Measurements from ENCODE around the gene INPP1. TPM values are rescaled to one million over a fixed set of nuclear protein-coding genes. Genes with fewer than 3 reads are reported as not detected.

INPP1 gene
- total RNA-seq, 1 experiment from 2014 or later: 4.3 TPM

GRCh38 chr2:190333928-190334327 lies 9.5 kb upstream of the INPP1 start:
- H3K18ac ChIP-seq (ENCODE audit: insufficient read length, low read depth, low read length): no peak overlapping the region
- Mint-ChIP-seq H3K27me3 (ENCODE audit: low read depth) (0 out of 2 replicates have a peak, but pooled peaks cover 2% of the 10 kb centered on the region), H3K4me3 (no peak overlapping the region), H3K27ac (no peak overlapping the region), H3K4me1 (no peaks in the 10 kb centered on the region), H3K9me3 (no peaks in the 10 kb centered on the region), H3K36me3 (ENCODE audit: insufficient read depth in 1 of 3, low read depth in 3 of 3) (no peaks in the 10 kb centered on the region)
- no peak overlapping the region for H4K91ac ChIP-seq (ENCODE audit: insufficient read length, low read depth, low read length)
- H3K56ac ChIP-seq (ENCODE audit: insufficient read length, low read depth, low read length): no peak overlapping the region
- H4K20me1 ChIP-seq (ENCODE audit: control insufficient read depth, insufficient read depth, insufficient read length): no peaks in the 10 kb centered on the region
- H2AFZ ChIP-seq (ENCODE audit: low read length): no peak overlapping the region
- H3K9me3 ChIP-seq (ENCODE audit: control insufficient read depth, low read depth, low read length): no peaks in the 10 kb centered on the region
- no peak overlapping the region for H2BK20ac ChIP-seq (ENCODE audit: low read depth, low read length, poor library complexity, severe bottlenecking)
- no peak overlapping the region for H3K14ac ChIP-seq (ENCODE audit: insufficient read depth, low read length)
- H4K8ac ChIP-seq (replicated peaks; ENCODE audit: insufficient read length, low read depth, low read length): no peak overlapping the region
- no peaks in the 10 kb centered on the region for H3K79me1 ChIP-seq (ENCODE audit: insufficient read depth, low read depth, low read length, poor library complexity, severe bottlenecking)
- no peak overlapping the region for H2BK12ac ChIP-seq (ENCODE audit: insufficient read length, low read depth, low read length)
- H3K79me2 ChIP-seq (ENCODE audit: insufficient read depth, low read length): no peaks in the 10 kb centered on the region
- H2BK15ac ChIP-seq (ENCODE audit: low read depth, low read length): no peak overlapping the region
- no peak overlapping the region for H3K4ac ChIP-seq (ENCODE audit: low read depth, low read length)
- no peak overlapping the region for H3T11ph ChIP-seq (ENCODE audit: low read length)
- no peak overlapping the region for H2BK5ac ChIP-seq (ENCODE audit: insufficient read length, low read length)
- H3K9ac ChIP-seq (ENCODE audit: extremely low read depth, insufficient read length, low read length): no peak overlapping the region
- no peaks in the 10 kb centered on the region for H3K4me1 ChIP-seq (ENCODE audit: insufficient read depth, low read length)
- 100% methylated on average over 1 of the region's 2 CpGs for WGBS (ENCODE audit: extremely low coverage, insufficient read length, low lambda C conversion rate)
- no peak for TF ChIP-seq CTCF (conservative IDR thresholded peaks at IDR 0.05)
- H3K23ac ChIP-seq (ENCODE audit: insufficient read length, low read depth, low read length): no peak overlapping the region
- no peaks in the 10 kb centered on the region for H3K27me3 ChIP-seq (ENCODE audit: insufficient read depth, low read length)
- no peak overlapping the region for H4K5ac ChIP-seq (ENCODE audit: insufficient read length, low read depth, low read length)
- H3K23me2 ChIP-seq (ENCODE audit: insufficient read length, low read depth, low read length, poor library complexity, severe bottlenecking): no peaks in the 10 kb centered on the region
- no peak for DNase-seq
- H3K27ac ChIP-seq (ENCODE audit: insufficient read length, low read depth, low read length): no peak overlapping the region
- no peak overlapping the region for H3K4me2 ChIP-seq (ENCODE audit: insufficient read depth, insufficient read length, low read length)
- no peak overlapping the region for H2AK5ac ChIP-seq (ENCODE audit: insufficient read length, low read length)
- no peak overlapping the region for H2BK120ac ChIP-seq (ENCODE audit: low read depth, low read length, poor library complexity, severe bottlenecking)

All from H9 (cell line).